Stomach (tissue), 4 donors: ENCODE results near the gene CNST.

Experiments used
- POLR2AphosphoS5 ChIP-seq, 3 donors: sonication (generic); formaldehyde crosslinking; IDR thresholded peaks; one replicate each; pipeline ENCODE4 v1.6.1; 2016; ENCODE audit warnings: antibody characterized with exemption in 3 of 3
- TF ChIP-seq, protein P1 (sequence below), 7 experiments: fragments of 450-650 bp in 4 of 7; fragments of 200-600 bp in 3 of 7; sonication (generic) in 3 of 7; IDR thresholded peaks; one replicate each; pipeline ENCODE4 v1.5.1; 2016 to 2019; ENCODE audit warnings: antibody characterized with exemption in 7 of 7, control low read depth in 2 of 7, mild to moderate bottlenecking in 1 of 7

DNA sequence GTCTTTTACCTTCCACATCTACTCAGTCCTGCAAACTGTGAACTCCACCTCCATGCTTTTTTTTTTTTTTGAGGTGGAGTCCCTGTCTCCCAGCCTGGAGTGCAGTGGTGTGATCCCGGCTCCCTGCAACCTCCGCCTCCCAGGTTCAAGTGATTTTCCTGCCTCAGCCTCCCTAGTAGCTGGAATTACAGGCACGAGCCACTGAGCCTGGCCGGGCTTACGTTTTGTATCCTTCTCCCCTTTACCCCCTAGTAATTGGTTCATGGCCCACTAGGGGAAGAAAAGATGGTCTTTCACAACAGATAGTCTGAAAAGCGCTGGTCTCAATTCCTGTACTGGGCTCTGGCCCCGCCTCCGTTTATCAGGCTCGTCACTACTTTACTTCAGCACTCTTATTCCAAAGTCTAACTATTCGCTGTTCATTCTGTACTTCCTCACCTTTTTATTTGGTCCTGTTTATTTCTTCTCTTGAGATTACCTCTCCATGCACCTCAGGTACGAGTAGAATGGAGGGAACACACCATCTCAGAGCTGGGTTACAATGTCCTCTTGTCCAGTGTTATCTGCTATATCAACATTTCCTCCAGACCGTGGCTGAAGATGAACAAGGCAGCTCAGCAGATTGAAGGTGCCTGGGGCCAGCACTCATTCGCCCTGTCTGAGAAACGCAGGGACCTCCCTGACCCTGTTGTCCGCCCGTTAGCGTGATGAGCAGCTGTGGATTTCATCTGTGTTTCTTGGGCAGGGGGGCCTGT lies 16.2 kb downstream of the CNST start:
- TF ChIP-seq, protein P1, sequence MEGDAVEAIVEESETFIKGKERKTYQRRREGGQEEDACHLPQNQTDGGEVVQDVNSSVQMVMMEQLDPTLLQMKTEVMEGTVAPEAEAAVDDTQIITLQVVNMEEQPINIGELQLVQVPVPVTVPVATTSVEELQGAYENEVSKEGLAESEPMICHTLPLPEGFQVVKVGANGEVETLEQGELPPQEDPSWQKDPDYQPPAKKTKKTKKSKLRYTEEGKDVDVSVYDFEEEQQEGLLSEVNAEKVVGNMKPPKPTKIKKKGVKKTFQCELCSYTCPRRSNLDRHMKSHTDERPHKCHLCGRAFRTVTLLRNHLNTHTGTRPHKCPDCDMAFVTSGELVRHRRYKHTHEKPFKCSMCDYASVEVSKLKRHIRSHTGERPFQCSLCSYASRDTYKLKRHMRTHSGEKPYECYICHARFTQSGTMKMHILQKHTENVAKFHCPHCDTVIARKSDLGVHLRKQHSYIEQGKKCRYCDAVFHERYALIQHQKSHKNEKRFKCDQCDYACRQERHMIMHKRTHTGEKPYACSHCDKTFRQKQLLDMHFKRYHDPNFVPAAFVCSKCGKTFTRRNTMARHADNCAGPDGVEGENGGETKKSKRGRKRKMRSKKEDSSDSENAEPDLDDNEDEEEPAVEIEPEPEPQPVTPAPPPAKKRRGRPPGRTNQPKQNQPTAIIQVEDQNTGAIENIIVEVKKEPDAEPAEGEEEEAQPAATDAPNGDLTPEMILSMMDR (IDR thresholded peaks at IDR 0.05): no peak
- TF ChIP-seq POLR2AphosphoS5 (IDR thresholded peaks at IDR 0.05): no peak
